IPS DF 4.7 (cell line): ENCODE measurements around the gene TSC22D3.
"Not testable (repeated sequence)": the region's sequence is repeated elsewhere in the genome, so short reads cannot be mapped to it uniquely, and the experiment has no call there.

Source experiments
- DNase-seq: peaks from one replicate; pipeline ENCODE4 v3.0.0-alpha.2; 2013; ENCODE audit warnings: low spot score; ENCODE audit errors: extremely low read depth

Gene TSC22D3

GRCh38 chrX:107683124-107683895 lies 92.3 kb downstream of the TSC22D3 start:
- DNase-seq, result no peak

DNA sequence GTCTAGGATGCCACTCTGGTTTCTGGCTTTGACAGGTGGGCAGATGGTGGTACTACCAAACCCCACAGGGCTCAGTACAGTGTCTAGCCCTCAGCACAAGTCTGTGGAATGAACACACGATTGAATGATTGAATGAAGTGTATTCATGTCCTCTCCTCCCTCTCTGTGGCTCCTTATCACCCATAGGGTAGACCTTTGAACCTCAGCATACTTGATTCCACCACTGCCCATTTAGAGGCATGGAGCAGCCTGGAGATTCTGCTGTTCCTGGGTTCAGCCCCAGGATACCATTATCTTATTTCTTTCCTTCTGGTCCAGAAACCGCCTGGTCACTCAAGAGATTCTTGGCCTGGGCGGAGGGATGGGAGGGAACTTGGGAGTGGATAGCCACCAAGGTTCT lies 93.3 kb downstream of the TSC22D3 start:
- no peak for DNase-seq

DNA sequence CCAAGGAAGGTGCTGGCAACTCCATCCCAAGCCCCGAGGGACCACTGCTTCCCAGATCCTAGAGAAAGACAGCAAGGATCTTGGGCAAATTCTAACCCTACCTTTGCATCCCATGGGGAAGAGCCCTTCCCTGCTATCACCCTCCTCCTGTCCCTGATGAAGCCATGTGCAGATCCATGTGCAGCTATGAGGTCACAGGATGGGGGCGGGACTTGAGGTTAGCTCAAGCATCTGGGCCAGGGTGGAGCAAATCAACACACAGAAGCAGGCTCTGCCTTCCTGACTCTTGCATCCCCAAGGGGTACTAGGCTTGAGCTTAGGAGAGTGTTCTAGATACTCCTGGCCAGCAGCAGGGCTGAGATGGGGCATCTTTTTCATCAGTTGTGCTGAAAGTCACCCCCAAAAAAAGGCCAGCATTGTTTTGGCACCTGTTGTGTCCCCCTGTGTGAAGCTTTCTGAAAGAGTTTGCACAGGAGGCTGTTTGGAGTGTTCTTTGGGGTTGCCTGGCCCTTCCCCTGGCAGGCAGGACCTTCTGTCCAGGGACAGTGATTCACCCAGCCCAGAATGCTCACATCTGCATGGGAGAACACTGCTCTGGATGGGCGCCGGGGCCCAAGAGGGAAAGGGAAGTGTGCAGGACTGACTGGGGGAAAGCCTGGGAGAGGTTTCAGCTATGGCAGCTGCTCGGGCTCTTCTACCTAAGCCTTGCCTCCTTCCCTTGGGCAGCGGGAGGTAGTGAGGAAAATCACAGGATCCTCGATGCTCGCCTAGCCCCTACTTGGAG lies 96.4 kb downstream of the TSC22D3 start:
- DNase-seq, result no peak

DNA sequence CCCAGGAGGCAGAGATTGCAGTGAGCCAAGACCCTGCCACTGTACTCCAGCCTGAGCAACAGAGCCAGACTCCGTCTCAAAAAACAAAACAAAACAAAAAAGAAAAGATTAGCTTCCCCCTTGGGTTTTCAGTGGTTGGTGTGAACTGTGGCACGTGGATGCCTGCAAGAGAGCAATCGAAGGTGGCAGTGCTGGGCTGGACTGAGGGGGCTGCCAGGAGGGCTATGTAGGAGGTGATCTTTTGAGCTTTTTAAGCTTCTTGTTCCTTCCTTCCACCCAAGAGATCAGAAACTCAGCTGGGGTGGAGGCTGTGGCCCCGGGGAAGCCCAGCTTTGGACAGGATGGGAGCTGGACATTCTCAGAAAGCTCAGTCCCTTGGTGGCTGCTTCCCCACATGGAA lies 97.7 kb downstream of the TSC22D3 start:
- no peak for DNase-seq

DNA sequence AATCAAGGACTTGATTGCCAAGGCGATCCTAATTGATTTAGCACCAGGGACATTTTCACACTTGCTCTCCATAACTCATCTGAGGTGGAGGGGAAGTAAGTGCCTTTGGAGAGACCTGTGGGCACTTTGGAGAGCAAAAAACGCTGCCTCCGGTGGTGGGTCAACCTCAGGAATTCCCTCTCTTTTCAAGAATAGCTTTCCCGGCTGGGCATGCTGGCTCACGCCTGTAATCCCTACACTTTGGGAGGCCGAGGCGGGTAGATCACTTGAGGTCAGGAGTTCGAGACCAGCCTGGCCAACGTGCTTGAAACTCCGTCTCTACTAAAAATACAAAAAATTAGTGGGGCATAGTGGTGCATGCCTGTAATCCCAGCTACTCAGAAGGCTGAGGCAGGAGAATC lies 98.1 kb downstream of the TSC22D3 start:
- DNase-seq, result no peak

DNA sequence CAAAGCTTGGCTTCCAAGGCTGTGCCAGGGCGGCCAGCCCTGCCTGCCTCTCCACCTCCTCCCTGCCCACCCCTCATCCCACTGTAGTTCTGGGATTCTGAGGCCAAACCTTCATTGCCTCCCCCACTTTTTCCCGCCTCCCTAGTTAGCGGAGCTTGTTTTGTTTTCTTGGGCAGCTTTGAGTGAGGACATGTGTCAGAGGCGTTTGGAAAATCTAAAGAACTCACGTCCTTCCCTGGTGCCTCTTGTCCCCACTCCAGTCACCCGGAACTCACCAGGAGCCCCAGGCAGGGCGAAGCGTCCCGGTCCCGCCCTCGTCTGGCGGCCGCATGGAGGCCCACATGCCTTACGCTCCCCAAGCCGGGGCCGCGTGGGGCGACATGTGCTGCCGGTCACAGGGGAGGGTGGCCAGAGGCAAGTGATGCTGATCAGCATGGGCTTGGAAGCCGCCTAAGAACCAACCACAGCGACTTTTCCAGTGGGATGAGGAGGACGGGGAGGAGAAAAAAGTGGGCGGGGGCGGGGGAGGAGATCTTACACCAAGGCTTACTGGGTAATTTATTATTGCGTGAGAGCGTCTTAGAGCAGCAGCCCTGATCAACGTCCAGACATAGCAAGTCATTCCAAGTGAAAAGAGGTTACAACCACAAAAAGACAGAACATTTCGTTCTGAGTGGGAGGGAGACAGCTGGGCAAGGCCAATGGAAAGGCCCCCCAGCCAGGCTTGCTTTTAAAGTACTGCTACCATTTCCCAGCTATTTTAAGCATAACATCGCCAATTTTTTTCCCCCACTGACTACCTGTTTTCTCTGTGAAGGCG lies 98.8 kb downstream of the TSC22D3 start:
- DNase-seq, result no peak

- DNase-seq, result no peak
Measured at GRCh38 chrX:107675823-107676555, 99.6 kb downstream of the TSC22D3 start.

GRCh38 chrX:107675365-107675654 lies 100.3 kb downstream of the TSC22D3 start:
- DNase-seq, result no peak

DNA sequence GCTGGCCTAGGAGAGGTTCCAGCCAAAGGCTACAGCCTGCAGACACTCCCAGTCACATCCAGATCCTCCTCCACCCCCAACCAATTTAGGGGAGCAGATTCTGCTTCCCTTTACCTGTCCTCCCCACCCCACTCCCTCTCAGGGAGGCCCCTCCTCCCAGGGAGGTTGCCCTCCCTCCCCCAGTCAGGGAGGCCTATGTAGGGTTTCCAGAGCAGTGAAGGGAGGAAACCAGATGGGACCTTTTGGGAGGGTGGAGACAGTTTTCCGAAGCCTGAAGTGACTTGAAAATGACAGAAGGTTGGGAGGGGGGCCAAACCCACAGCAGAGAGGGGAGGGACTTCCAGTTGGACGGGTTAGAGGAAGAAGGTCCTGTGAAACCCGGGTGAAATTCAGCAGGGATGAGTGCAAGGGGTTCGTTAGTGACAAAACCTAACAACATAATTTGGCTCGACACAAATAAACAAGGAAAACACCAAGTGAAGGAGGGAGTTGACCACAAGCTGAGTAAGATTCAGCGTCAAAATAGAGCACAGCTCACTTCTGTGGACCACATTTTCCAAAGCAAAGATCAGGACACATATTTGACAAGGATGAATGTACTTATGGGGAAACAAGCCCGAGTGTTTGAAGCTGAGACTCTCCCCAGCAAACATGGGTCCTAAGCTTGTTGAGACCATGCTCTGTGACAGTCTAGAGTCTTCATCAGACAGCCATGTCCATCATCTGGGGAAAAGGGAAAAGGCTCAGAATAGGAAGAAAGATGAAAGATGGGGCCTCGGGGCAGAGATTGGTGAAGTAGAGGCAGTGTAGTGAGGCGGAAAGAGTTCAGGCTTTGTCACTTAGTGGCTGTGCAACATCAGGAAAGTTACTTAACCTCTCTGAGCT lies 100.9 kb downstream of the TSC22D3 start:
- DNase-seq, result no peak

DNA sequence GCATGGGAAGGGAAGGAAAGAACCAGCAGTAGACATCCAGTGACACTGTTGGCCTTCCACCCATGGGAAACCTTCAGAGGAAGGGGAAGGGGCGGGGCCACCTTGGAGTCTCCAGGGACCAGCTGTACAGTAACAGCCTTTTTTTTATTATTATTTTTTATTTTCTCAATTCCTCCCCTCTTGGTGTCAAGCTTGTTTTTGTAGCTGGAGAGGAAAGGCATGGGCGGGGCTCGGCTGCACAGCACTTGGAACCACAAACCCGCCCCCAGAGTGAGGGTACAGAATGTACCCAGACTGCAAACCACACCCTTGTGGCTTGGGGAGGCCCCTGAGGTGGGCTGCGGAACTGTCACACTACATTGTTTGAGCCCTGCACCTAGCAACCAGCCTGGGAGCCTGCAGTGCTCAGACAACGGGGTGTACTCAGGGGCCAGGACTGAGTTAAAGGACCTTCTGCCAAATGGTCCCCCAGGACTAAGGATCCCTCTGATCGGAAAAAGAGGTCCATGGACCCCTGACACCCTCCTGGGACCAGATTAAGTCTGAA lies 101.6 kb downstream of the TSC22D3 start:
- no peak for DNase-seq

GRCh38 chrX:107673431-107673830 lies 102.2 kb downstream of the TSC22D3 start:
- DNase-seq, result no peak

GRCh38 chrX:107672955-107673378 lies 102.6 kb downstream of the TSC22D3 start:
- no peak for DNase-seq

GRCh38 chrX:107671256-107671655 lies 104.3 kb downstream of the TSC22D3 start:
- DNase-seq, result not testable (repeated sequence)

- no peak for DNase-seq
Measured at GRCh38 chrX:107669885-107670628, 105.5 kb downstream of the TSC22D3 start.

- DNase-seq, result no peak
Measured at GRCh38 chrX:107669261-107669660, 106.3 kb downstream of the TSC22D3 start.

DNA sequence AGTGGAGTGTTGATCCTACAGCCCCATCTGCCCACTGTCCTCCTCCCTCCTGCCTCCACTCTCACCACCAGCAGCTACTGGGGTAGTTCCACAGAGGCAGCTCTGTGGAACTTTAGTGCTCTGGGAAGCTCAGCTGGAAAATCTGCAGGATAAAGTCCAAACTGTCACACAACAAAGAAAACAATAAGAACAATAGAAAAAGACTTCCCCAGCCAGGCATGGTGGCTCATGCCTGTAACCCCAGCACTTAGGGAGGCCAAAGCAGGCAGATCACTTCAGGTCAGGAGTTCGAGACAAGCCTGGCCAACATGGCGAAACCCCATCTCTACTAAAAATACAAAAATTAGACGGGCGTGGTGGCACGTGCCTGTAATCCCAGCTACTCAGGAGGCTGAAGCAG lies 106.9 kb downstream of the TSC22D3 start:
- DNase-seq, result not testable (repeated sequence)

DNA sequence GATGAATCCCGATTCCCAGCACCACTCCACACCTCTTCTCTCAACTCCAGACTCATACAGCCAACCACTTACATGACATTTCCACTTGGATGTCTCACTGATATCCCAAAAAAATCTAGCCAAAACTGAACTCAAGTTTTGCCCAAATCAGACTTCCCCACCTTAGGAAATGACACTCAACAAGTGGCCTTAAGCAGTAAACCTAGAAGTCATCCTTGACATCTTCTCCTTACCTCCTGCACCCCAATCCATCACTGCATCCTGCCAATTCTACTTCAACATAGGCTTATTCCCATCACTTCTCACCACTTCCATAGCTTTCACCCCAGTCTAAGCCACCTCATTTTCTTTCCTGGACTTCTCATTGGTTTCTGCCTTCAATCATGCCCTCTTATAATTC lies 108.2 kb downstream of the TSC22D3 start:
- DNase-seq, result no peak

GRCh38 chrX:107666931-107667330 lies 108.7 kb downstream of the TSC22D3 start:
- no peak for DNase-seq
